ENCODE data around the gene MOB4. TPM values are rescaled to one million over a fixed set of nuclear protein-coding genes. Genes with fewer than 3 reads are reported as not detected.

MOB4 gene
- total RNA-seq, 2 experiments from 2014 or later = 19.8 to 21.7 TPM

- H3K27ac Mint-ChIP-seq = no peak overlapping the region
- H3K4me1 Mint-ChIP-seq = peaks cover 6% of the 10 kb centered on the region
- no peaks in the 10 kb centered on the region for H3K9me3 Mint-ChIP-seq
- H3K36me3 Mint-ChIP-seq = no peaks in the 10 kb centered on the region
- no peaks in the 10 kb centered on the region for H3K27me3 Mint-ChIP-seq
- no peak overlapping the region for H3K4me3 Mint-ChIP-seq
- no peak for DNase-seq
These were observed 81.3 kb downstream of the MOB4 start for GRCh38 chr2:197597166-197597565.

- H3K27ac Mint-ChIP-seq = no peak overlapping the region
- DNase-seq = no peak
These were observed 82.6 kb downstream of the MOB4 start for GRCh38 chr2:197598450-197598849.

GRCh38 chr2:197599285-197599965, 83.6 kb downstream of the MOB4 start:
- Mint-ChIP-seq H3K4me1 (peaks cover 6% of the 10 kb centered on the region), H3K4me3 (no peak overlapping the region), H3K27me3 (no peaks in the 10 kb centered on the region), H3K36me3 (no peaks in the 10 kb centered on the region), H3K9me3 (no peaks in the 10 kb centered on the region), H3K27ac (no peak overlapping the region)
- DNase-seq = peak; percentile 34

More at GRCh38 chr2:197598450-197598849, 82.6 kb downstream of the MOB4 start:
- no peaks in the 10 kb centered on the region for H3K36me3 Mint-ChIP-seq
- H3K9me3 Mint-ChIP-seq = no peaks in the 10 kb centered on the region
- no peaks in the 10 kb centered on the region for H3K27me3 Mint-ChIP-seq
- H3K4me3 Mint-ChIP-seq = no peak overlapping the region
- peaks cover 6% of the 10 kb centered on the region for H3K4me1 Mint-ChIP-seq

GRCh38 chr2:197600306-197600705, 84.4 kb downstream of the MOB4 start:
- Mint-ChIP-seq H3K27ac (no peak overlapping the region), H3K4me3 (no peak overlapping the region), H3K9me3 (no peaks in the 10 kb centered on the region), H3K4me1 (peaks cover 6% of the 10 kb centered on the region), H3K36me3 (no peaks in the 10 kb centered on the region), H3K27me3 (no peaks in the 10 kb centered on the region)
- DNase-seq = no peak

GRCh38 chr2:197601726-197602125, 85.9 kb downstream of the MOB4 start:
- no peaks in the 10 kb centered on the region for H3K36me3 Mint-ChIP-seq
- no peaks in the 10 kb centered on the region for H3K27me3 Mint-ChIP-seq
- no peaks in the 10 kb centered on the region for H3K9me3 Mint-ChIP-seq
- no peak overlapping the region for H3K4me3 Mint-ChIP-seq
- no peak overlapping the region for H3K27ac Mint-ChIP-seq
- no peak for DNase-seq
- peaks cover 13% of the 10 kb centered on the region for H3K4me1 Mint-ChIP-seq

Other genes with a start within 250 kb of the MOB4 start
- gene ANKRD44, start 205.3 kb upstream of the MOB4 start, total RNA-seq = 100 to 1,000 TPM; 118 to 121 TPM
- gene SF3B1, start 81.0 kb upstream of the MOB4 start, total RNA-seq = 100 to 1,000 TPM; 230 to 241 TPM
- 10 to 100 TPM; 18.9 to 19.5 TPM for gene COQ10B, start 62.5 kb upstream of the MOB4 start, total RNA-seq
- gene HSPD1, start 16.2 kb upstream of the MOB4 start, total RNA-seq = 1,000 to 10,000 TPM; 1,356 to 1,376 TPM
- 100 to 1,000 TPM; 485 to 487 TPM for gene HSPE1, start 15.7 kb upstream of the MOB4 start, total RNA-seq
- not detected for gene RFTN2, start 159.5 kb downstream of the MOB4 start, total RNA-seq
- gene MARS2, start 189.3 kb downstream of the MOB4 start, total RNA-seq = 10 to 100 TPM; 24.3 to 25.1 TPM

Measured in activated naive CD8-positive, alpha-beta T cell treated with anti-CD3 and anti-CD28 coated beads for 36 hours (primary cell).